Stomach (tissue), 4 donors: ENCODE results near the gene VAMP8.

Experiments
- CTCF ChIP-seq, 7 experiments: fragments of 450-650 bp in 4 of 7; fragments of 200-600 bp in 3 of 7; sonication (generic) in 3 of 7; IDR thresholded peaks; one replicate each; pipeline ENCODE4 v1.5.1; 2016 to 2019; ENCODE audit warnings: antibody characterized with exemption in 7 of 7, control low read depth in 2 of 7, mild to moderate bottlenecking in 1 of 7
- EP300 ChIP-seq: sonication (generic); formaldehyde crosslinking; IDR thresholded peaks from one replicate; pipeline ENCODE4 v1.6.1; 2017; ENCODE audit warnings: antibody characterized with exemption
- POLR2A ChIP-seq, 4 donors: fragments of 450-650 bp; IDR thresholded peaks; one replicate each; pipeline ENCODE4 v1.6.1; 2016; ENCODE audit warnings: antibody characterized with exemption in 4 of 4, control low read depth in 2 of 4, mild to moderate bottlenecking in 1 of 4, moderate library complexity in 1 of 4

GRCh38 chr2:85590950-85591349 is 13.6 kb downstream of the VAMP8 start:
- TF ChIP-seq EP300 (no peak), CTCF (IDR thresholded peaks at IDR 0.05) (no peak), POLR2A (IDR thresholded peaks at IDR 0.05) (no peak)
